ENCODE data around the gene FBXO21. TPM values are rescaled to one million over a fixed set of nuclear protein-coding genes. Genes with fewer than 3 reads are reported as not detected.

The FBXO21 gene
- total and polyA plus RNA-seq, 8 donors: 9.0 to 42.4 (median 24.8) TPM

DNA sequence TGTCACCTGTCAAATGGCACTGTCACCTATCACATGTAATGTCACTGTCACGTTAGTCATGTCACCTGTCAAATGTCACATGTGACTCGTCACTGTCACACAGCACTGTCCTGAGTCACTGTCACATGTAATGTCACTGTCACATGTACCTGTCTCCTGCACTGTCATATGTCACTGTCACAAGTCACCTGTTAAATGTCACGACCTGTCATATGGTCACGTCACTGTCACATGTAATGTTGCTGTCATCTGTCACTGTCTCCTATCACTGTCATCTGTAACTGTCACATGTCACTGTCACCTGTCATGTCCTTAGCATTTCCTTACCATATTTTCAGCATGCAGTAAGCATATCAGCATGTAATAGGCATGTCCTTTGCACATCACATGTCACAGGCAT, 63.9 kb downstream of the FBXO21 start:
- no peaks in the 10 kb centered on the region for H3K36me3 ChIP-seq
- H3K4me3 ChIP-seq: no peak overlapping the region
- ATAC-seq (no peak), DNase-seq (no peak), FAIRE-seq (no peak)
- TF ChIP-seq, protein P1, sequence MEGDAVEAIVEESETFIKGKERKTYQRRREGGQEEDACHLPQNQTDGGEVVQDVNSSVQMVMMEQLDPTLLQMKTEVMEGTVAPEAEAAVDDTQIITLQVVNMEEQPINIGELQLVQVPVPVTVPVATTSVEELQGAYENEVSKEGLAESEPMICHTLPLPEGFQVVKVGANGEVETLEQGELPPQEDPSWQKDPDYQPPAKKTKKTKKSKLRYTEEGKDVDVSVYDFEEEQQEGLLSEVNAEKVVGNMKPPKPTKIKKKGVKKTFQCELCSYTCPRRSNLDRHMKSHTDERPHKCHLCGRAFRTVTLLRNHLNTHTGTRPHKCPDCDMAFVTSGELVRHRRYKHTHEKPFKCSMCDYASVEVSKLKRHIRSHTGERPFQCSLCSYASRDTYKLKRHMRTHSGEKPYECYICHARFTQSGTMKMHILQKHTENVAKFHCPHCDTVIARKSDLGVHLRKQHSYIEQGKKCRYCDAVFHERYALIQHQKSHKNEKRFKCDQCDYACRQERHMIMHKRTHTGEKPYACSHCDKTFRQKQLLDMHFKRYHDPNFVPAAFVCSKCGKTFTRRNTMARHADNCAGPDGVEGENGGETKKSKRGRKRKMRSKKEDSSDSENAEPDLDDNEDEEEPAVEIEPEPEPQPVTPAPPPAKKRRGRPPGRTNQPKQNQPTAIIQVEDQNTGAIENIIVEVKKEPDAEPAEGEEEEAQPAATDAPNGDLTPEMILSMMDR (IDR thresholded peaks at IDR 0.05): no peak
- intact Hi-C loops (cut with DNase I): no loop called here
- H3K27ac ChIP-seq: no peak overlapping the region
- no peaks in the 10 kb centered on the region for H3K9me3 ChIP-seq
- H3K27me3 ChIP-seq: no peaks in the 10 kb centered on the region
- peaks cover 0 to 3% (median 0%) of the 10 kb centered on the region in 3 donors for H3K4me1 ChIP-seq
- WGBS, 2 donors: 75 to 84% methylated on average over 4 of the region's 4 CpGs

DNA sequence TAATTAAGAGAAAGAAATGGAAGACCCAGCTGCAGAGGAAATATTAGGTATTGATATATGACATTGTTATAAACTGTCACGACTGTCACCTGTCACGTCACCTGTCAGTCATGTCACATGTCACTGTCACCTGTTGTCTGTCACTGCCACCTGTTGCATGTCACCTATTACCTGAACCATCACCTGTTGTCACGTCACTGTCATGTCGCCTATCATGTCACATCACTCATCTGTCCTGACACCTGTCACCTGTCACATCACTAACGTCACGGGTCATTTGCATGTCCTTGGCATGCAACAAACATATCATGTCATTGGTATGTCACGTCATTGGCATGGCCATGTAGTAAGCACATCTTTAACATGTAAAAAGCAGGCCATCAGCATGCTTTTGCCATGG, 64.5 kb downstream of the FBXO21 start:
- H3K4me3 ChIP-seq: no peak overlapping the region
- 78 to 85% methylated on average over 7 of the region's 7 CpGs for WGBS, 2 donors
- no peak overlapping the region for H3K27ac ChIP-seq
- no peaks in the 10 kb centered on the region for H3K36me3 ChIP-seq
- FAIRE-seq (no peak), DNase-seq (no peak), ATAC-seq (no peak)
- H3K9me3 ChIP-seq: no peaks in the 10 kb centered on the region
- intact Hi-C loops (cut with DNase I): no loop called here
- peaks cover 0 to 3% (median 0%) of the 10 kb centered on the region in 3 donors for H3K4me1 ChIP-seq
- H3K27me3 ChIP-seq: no peaks in the 10 kb centered on the region
- TF ChIP-seq, protein P1 (IDR thresholded peaks at IDR 0.05): no peak

DNA sequence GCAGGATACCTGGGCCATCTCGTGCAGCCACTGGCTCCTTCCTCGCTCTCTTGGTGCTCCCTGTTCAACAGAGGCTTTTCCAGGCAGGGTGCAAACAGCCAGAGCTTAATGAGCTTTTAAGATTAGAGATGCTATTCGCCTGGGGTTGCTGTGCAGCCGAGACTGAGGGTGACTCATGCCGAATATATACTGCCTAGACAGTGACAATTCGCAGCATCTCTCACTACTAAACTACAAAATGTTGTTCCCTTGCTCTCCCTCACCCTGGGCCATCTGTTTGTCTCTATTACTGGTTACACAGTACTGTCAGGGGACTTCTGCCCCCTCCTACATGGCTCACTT, 65.0 kb downstream of the FBXO21 start:
- Histone ChIP-seq H3K36me3 (no peaks in the 10 kb centered on the region), H3K4me1 (peaks cover 0 to 3% (median 0%) of the 10 kb centered on the region in 3 donors), H3K9me3 (no peaks in the 10 kb centered on the region), H3K4me3 (no peak overlapping the region), H3K27me3 (no peaks in the 10 kb centered on the region), H3K27ac (no peak overlapping the region)
- TF ChIP-seq, protein P1 (IDR thresholded peaks at IDR 0.05): no peak
- FAIRE-seq: no peak
- intact Hi-C loops (cut with DNase I): no loop called here
- no peak for DNase-seq
- WGBS, 2 donors: 82 to 86% methylated on average over 6 of the region's 6 CpGs
- peak in 3 of 4 donors; percentile 4 to 68 (median 33) for ATAC-seq

DNA sequence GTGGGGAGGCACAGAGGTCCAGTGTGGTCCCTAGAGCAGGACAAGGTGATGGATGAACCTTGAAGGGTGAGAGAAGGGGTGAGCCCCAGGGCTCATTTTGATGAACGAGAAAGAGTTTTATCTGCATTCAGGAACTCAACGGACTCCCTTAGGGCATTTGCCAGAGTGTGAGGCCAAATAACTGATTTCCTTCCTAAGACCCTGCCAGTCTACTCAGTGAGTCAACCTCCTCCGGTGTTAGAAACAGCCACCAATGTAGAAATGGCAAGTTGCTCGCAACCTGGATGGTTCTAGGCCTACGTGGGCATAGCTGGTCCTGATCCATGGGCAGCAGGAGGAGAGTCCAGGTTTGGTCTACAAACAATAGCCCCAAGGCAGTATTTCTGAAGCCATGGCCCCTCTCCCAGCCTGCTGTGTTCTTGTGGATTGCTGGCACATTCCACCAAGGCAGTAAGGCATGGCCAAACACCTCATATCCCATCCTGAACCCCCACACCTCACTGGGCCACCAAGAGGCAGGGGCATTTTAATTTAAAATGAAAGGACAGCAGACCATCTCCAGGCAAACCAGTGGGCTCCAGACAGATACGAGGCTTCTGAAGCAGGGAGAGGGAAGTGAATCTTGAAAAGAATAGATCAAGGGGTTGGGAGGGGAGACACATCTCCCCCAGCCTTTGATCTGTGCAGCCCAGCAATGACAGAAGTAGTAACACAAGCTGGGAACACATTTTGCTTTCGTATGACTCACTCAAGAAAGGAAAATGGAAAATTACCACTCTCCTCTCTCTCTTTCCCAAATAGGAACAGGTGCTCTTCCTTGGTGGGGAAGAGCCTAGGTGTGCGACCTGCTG, 65.6 kb downstream of the FBXO21 start:
- intact Hi-C loops (cut with DNase I): loop anchor here in 1 of 3 donors (5.0 kb wide), 1 partner anchor 97 kb away; no protein-coding TSS in a partner anchor
- 80 to 87% methylated on average over 8 of the region's 8 CpGs for WGBS, 2 donors

More for the DNA sequence above, 65.6 kb downstream of the FBXO21 start:
- FAIRE-seq (no peak), DNase-seq (no peak), ATAC-seq (peak in 1 of 4 donors; percentile 29)
- Histone ChIP-seq H3K36me3 (no peaks in the 10 kb centered on the region), H3K4me3 (no peak overlapping the region), H3K4me1 (no peaks in the 10 kb centered on the region), H3K27ac (no peak overlapping the region), H3K9me3 (no peaks in the 10 kb centered on the region), H3K27me3 (no peaks in the 10 kb centered on the region)
- TF ChIP-seq, protein P1 (IDR thresholded peaks at IDR 0.05): no peak

Measured in pancreas (tissue), 10 donors.